Upper lobe of right lung (tissue), 1 donor: Measurements from ENCODE around the gene BLTP3B. TPM values are rescaled to one million over a fixed set of nuclear protein-coding genes. Genes with fewer than 3 reads are reported as not detected.
A peak's percentile ranks its signal among the peaks of the same experiment; 100 is the strongest.

Experiments used
- ATAC-seq: fragments of 200-7000 bp; cut with Tn5 transposase; one replicate; pipeline ENCODE4 v1.9.1; 2020; ENCODE audit warnings: mild to moderate bottlenecking, moderate library complexity
- DNase-seq: peaks from one replicate; pipeline ENCODE4 v3.0.0-alpha.2; 2020
- H3K27ac ChIP-seq: fragments of 200-600 bp; one replicate; pipeline ENCODE4 v1.8.0; 2022
- H3K27me3 ChIP-seq: fragments of 200-600 bp; one replicate; pipeline ENCODE4 v1.8.0; 2022; ENCODE audit warnings: mild to moderate bottlenecking
- H3K36me3 ChIP-seq: fragments of 200-600 bp; one replicate; pipeline ENCODE4 v1.8.0; 2022
- H3K4me1 ChIP-seq: fragments of 200-600 bp; one replicate; pipeline ENCODE4 v1.8.0; 2022
- H3K4me3 ChIP-seq: fragments of 200-600 bp; one replicate; pipeline ENCODE4 v1.8.0; 2022; ENCODE audit warnings: mild to moderate bottlenecking
- H3K9me3 ChIP-seq: fragments of 200-600 bp; one replicate; pipeline ENCODE4 v1.8.0; 2022
- intact Hi-C: fragments of 100-400 bp; cut with DNase I; formaldehyde crosslinking; loops from one replicate; pipeline ENCODE4 v1.11.0; 2022
- total RNA-seq: library from RNA; stranded (reverse); fragmentation: NEBNext Ultra II Directional; extraction: Animal tissue kit (Norgen Biotek cat#: 25700); gene quantifications from one replicate; pipeline ENCODE4 v1.2.1, GENCODE V29; 2021
- TF ChIP-seq, protein P1 (sequence below): fragments of 200-600 bp; IDR thresholded peaks from one replicate; pipeline ENCODE4 v1.8.0; 2022; ENCODE audit warnings: antibody characterized with exemption
- donor health status: DM: no; HTN: yes; CAD: no; lungs with severe emphysema.

The BLTP3B gene
- total RNA-seq, 1 donor from 2014 or later: 22.0 TPM

DNA sequence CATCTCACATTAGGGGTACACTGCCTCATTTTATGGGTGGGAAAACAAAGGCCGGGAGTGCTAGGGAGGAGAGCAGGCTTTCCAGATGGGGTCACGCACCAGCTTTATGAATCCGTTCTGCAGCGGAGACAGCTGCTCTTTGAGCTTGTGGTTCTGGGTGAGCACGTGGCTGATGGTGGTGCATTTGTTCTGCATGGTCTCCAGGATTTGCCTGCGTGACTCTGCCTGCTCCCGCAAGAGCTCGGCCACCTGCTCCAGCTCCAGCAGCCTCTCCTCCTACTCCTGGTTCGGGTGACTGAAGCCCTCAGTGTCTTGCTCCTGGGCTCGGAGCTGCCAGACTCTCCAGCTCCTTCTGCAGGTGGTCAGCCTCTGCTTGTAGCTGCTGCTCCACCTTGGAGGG lies 23.6 kb upstream of the BLTP3B start:
- H3K36me3 ChIP-seq: no peaks in the 10 kb centered on the region
- DNase-seq (no peak), ATAC-seq (no peak)
- TF ChIP-seq, protein P1, sequence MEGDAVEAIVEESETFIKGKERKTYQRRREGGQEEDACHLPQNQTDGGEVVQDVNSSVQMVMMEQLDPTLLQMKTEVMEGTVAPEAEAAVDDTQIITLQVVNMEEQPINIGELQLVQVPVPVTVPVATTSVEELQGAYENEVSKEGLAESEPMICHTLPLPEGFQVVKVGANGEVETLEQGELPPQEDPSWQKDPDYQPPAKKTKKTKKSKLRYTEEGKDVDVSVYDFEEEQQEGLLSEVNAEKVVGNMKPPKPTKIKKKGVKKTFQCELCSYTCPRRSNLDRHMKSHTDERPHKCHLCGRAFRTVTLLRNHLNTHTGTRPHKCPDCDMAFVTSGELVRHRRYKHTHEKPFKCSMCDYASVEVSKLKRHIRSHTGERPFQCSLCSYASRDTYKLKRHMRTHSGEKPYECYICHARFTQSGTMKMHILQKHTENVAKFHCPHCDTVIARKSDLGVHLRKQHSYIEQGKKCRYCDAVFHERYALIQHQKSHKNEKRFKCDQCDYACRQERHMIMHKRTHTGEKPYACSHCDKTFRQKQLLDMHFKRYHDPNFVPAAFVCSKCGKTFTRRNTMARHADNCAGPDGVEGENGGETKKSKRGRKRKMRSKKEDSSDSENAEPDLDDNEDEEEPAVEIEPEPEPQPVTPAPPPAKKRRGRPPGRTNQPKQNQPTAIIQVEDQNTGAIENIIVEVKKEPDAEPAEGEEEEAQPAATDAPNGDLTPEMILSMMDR: no peak
- intact Hi-C loops: no loop called here
- no peaks in the 10 kb centered on the region for H3K9me3 ChIP-seq
- no peaks in the 10 kb centered on the region for H3K27me3 ChIP-seq
- peaks cover 14% of the 10 kb centered on the region for H3K4me1 ChIP-seq
- H3K4me3 ChIP-seq: no peak overlapping the region
- H3K27ac ChIP-seq: no peak overlapping the region

DNA sequence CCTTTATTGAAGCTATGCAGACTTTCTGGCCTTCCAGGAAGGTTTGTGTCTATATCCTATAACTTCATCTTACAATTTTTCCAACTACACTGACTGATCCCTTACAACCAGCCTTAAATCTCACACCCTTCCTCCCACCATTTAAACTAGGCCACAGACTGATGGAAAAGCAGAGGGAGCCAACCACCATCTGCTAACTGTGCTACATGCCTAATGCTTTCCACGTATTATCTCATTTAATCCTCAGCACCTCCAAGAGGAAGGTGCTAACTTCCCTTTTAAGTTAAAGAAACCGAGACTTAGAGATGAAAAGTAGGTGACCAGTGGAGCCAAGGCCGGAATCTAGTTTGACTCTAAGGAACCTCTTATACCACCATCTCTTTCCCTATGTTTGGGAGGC lies 22.7 kb upstream of the BLTP3B start:
- TF ChIP-seq, protein P1: no peak
- DNase-seq: no peak

DNA sequence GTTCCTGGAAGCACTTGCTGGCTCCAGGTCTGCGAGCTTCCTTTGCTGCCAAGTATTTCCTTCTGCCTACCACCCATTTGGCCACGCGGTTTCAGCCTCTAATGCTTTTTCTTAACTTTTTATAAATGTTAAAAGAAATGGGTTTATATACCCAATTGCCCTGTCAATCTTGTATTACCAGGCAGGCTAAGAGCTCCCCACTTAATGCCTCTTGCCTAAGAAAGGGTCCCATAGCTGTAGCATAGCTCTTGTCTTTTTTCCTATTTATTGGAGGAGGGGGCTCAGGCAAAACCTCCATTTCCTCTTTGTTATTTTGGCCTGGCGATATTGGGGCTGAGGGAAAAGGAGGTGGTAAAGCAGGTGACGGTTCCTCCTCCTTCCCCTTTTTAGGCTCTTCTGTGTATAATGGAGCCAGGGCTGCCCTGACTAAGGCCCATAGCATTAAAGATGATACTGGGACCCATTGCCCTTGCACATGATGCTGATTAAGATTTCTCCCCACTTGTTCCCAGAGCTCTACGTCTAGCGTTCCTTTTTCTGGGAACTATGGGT lies 21.6 kb upstream of the BLTP3B start:
- intact Hi-C loops: no loop called here
- H3K27ac ChIP-seq: no peak overlapping the region

More for the DNA sequence above, 22.7 kb upstream of the BLTP3B start:
- no peaks in the 10 kb centered on the region for H3K27me3 ChIP-seq
- H3K4me1 ChIP-seq: peaks cover 14% of the 10 kb centered on the region
- ATAC-seq: no peak
- H3K36me3 ChIP-seq: no peaks in the 10 kb centered on the region
- H3K4me3 ChIP-seq: no peak overlapping the region
- intact Hi-C loops: no loop called here
- no peaks in the 10 kb centered on the region for H3K9me3 ChIP-seq
- no peak overlapping the region for H3K27ac ChIP-seq

DNA sequence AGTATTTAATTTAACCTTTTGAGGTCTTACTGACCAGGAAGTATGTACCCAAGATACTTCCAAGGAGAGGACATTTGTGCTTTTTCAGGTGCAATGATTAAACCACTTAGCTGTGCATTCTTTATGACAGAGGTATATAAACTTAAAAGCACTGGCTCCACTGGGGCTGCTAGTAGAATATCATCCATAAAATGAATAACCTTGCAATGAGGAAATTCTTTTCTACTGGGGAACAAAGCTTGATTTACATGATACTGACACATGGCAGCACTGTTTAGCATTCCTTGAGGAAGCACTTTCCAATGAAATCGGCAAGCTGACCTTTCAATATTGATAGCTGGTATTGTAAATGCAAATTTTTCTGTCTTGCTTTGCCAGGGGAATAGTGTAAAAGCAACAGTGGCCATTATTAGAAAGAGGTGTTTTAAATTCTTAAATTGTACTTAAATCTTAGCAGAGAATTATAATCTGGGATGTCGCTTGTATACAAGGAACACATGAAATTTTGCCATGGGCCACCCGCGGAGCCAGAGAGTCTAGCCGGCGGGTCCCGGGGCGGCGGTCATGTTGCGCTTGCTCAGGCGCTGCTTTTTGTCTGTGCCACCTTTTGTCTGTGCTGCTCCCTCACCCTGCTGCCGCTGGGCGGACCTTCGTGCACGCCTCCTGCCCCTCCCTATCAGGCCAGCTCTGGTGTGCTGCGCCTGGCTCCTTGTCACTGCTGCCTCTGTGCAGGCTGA lies 20.9 kb upstream of the BLTP3B start:
- peak overlapping the region; percentile 28 for H3K4me3 ChIP-seq

More for the DNA sequence above, 21.6 kb upstream of the BLTP3B start:
- no peaks in the 10 kb centered on the region for H3K9me3 ChIP-seq
- DNase-seq (no peak), ATAC-seq (no peak)
- H3K4me1 ChIP-seq: peaks cover 14% of the 10 kb centered on the region
- H3K27me3 ChIP-seq: no peaks in the 10 kb centered on the region
- H3K36me3 ChIP-seq: no peaks in the 10 kb centered on the region
- TF ChIP-seq, protein P1: no peak
- H3K4me3 ChIP-seq: peak overlapping the region; percentile 28

DNA sequence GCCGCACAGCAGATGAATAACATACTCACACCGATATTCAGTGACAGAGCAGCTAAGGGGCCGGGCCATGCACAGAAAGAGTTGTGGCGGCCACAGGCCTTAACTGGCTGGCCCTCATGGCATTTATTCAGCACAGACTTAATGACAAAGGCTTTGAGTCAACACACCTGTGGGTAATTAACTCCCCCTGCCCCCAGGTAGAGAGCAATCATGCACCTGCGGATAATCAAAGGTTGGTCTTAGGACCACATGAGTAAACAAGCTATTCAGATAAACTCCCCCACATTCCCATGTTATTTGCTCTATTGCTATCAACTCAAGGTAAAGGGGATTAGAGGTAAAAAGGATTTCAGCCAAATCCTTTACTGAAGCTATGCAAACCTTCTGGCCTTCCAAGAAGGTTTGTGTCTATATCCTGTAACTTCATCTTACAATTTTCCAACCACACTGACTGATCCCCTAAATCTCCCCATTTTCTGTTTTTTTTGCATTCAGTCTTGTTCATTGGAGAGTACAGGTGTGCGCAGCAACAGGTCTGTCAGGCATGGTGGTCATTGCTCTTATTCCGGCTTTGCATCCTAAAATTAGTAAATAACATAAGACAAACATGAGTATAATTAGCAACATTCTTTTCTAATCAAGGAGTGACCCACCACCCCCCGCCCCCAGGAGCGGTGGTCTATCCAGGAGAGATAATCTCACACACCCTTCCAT lies 16.9 kb upstream of the BLTP3B start:
- H3K4me3 ChIP-seq: no peak overlapping the region
- no peak for ATAC-seq
- TF ChIP-seq, protein P1: no peak
- no peaks in the 10 kb centered on the region for H3K9me3 ChIP-seq
- H3K4me1 ChIP-seq: peaks cover 14% of the 10 kb centered on the region
- H3K36me3 ChIP-seq: no peaks in the 10 kb centered on the region
- H3K27ac ChIP-seq: no peak overlapping the region
- intact Hi-C loops: no loop called here
- no peaks in the 10 kb centered on the region for H3K27me3 ChIP-seq
- DNase-seq: no peak

More for the DNA sequence above, 20.9 kb upstream of the BLTP3B start:
- H3K36me3 ChIP-seq: no peaks in the 10 kb centered on the region
- peak; percentile 99 for ATAC-seq
- no peaks in the 10 kb centered on the region for H3K27me3 ChIP-seq
- intact Hi-C loops: no loop called here
- peaks cover 14% of the 10 kb centered on the region for H3K4me1 ChIP-seq
- no peaks in the 10 kb centered on the region for H3K9me3 ChIP-seq
- no peak overlapping the region for H3K27ac ChIP-seq
- TF ChIP-seq, protein P1: peak; percentile 21
- peak; percentile 90 for DNase-seq
